HCT116 (cell line): ENCODE data around the gene KRAS. TPM values are rescaled to one million over a fixed set of nuclear protein-coding genes. Genes with fewer than 3 reads are reported as not detected.

Source experiments
- ATAC-seq: fragments of 200-7000 bp; cut with Tn5 transposase; 2 replicates; pipeline ENCODE4 v1.9.1; 2020; ENCODE audit warnings: mild to moderate bottlenecking, moderate library complexity
- BruUV-seq: library from RNA; stranded (reverse); fragments of 400-500 nt; replicated peaks from 2 replicates; lab custom pipeline; 2021; lab: Mats Ljungman, UMichigan
- CTCF ChIA-PET: fragments of 300-600 bp; sonication (Branson Sonifier 250); formaldehyde crosslinking; loops from one replicate; lab custom pipeline; 2021; ENCODE audit warnings: antibody characterized with exemption; lab: Charles Lee
- POLR2A ChIA-PET: fragments of 300-600, 350-600 bp; sonication (Branson Sonifier 250); formaldehyde crosslinking; loops from one replicate; lab custom pipeline; 2021; ENCODE audit warnings: antibody characterized with exemption; lab: Charles Lee
- RAD21 ChIA-PET, 2 experiments: fragments of 300-600 bp; sonication (Branson Sonifier 250); formaldehyde crosslinking; loops; one replicate each; lab custom pipeline; 2023; ENCODE audit warnings: low total read pairs in 2 of 2; ENCODE audit not compliant: uncharacterized antibody in 2 of 2, unreplicated experiment in 2 of 2, low non-redundant PET in 1 of 2; lab: Charles Lee
- DNase-seq: peaks from one replicate; pipeline ENCODE4 v3.0.0-alpha.2; 2010; ENCODE audit warnings: low read depth, low spot score
- H2AFZ ChIP-seq: fragments of 200-600 bp; shearing (Covaris generic), sonication (generic); 2 replicates; pipeline ENCODE4 v1.6.1; 2017; ENCODE audit warnings: low read depth, mixed run types, mixed read lengths, antibody characterized with exemption, low read length; ENCODE audit not compliant: poor library complexity, severe bottlenecking
- H3K27ac ChIP-seq: 2 replicates; pipeline ENCODE4 v1.5.1; 2012; ENCODE audit warnings: low read depth, low read length
- H3K27me3 ChIP-seq: fragments of 200-600 bp; sonication (generic); 2 replicates; pipeline ENCODE4 v1.6.1; 2016; ENCODE audit warnings: mixed run types, low read length, mixed read lengths; ENCODE audit not compliant: insufficient read depth
- H3K36me3 ChIP-seq, 2 experiments: fragments of 200-500 bp in 1 of 2; fragments of 200-600 bp in 1 of 2; sonication (Bioruptor generic) in 1 of 2; sonication (generic) in 1 of 2; 2 replicates each; pipeline versions ENCODE4 v1.5.1 to v1.6.1; 2014 to 2016; ENCODE audit warnings: low read length in 2 of 2, inconsistent platforms in 1 of 2, mixed read lengths in 1 of 2, mixed run types in 1 of 2; ENCODE audit not compliant: insufficient read depth in 2 of 2, control insufficient read depth in 1 of 2
- H3K4me1 ChIP-seq, 2 experiments: fragments of 200-600 bp in 1 of 2; sonication (generic) in 1 of 2; 2 replicates each; pipeline versions ENCODE4 v1.5.1 to v1.6.1; 2012 to 2017; ENCODE audit warnings: low read length in 2 of 2, inconsistent platforms in 1 of 2, mild to moderate bottlenecking in 1 of 2, mixed read lengths in 1 of 2, mixed run types in 1 of 2, moderate library complexity in 1 of 2; ENCODE audit not compliant: insufficient read depth in 2 of 2, control insufficient read depth in 1 of 2
- H3K4me2 ChIP-seq: fragments of 200-600 bp; sonication (generic); 2 replicates; pipeline ENCODE4 v1.6.1; 2017; ENCODE audit warnings: mixed run types, low read length, mixed read lengths
- H3K4me3 ChIP-seq, 2 experiments: fragments of 200-600 bp in 1 of 2; sonication (generic) in 1 of 2; replicated peaks in 1 of 2; 2 replicates each; pipeline ENCODE4 v1.5.1; 2011 to 2016; ENCODE audit warnings: low read length in 2 of 2, control low read depth in 1 of 2, low read depth in 1 of 2, mild to moderate bottlenecking in 1 of 2, mixed read lengths in 1 of 2, mixed run types in 1 of 2
- H3K79me2 ChIP-seq: fragments of 200-600 bp; sonication (generic); 2 replicates; pipeline ENCODE4 v1.6.1; 2017; ENCODE audit warnings: mild to moderate bottlenecking, mixed run types, low read length, moderate library complexity, mixed read lengths; ENCODE audit not compliant: insufficient read depth
- H3K9ac ChIP-seq: fragments of 200-600 bp; sonication (generic); 2 replicates; pipeline ENCODE4 v1.6.1; 2016; ENCODE audit warnings: low read length, mixed read lengths
- H3K9me2 ChIP-seq: fragments of 200-600 bp; sonication (generic), shearing (Covaris generic); 2 replicates; pipeline ENCODE4 v1.6.1; 2017; ENCODE audit warnings: mixed run types, mild to moderate bottlenecking, moderate library complexity; ENCODE audit not compliant: insufficient read depth
- H3K9me3 ChIP-seq, 2 experiments: fragments of 200-500 bp in 1 of 2; fragments of 200-600 bp in 1 of 2; sonication (Bioruptor generic) in 1 of 2; sonication (generic) in 1 of 2; 2 replicates each; pipeline ENCODE4 v1.6.1; 2014 to 2017; ENCODE audit warnings: low read length in 2 of 2, mixed read lengths in 2 of 2, inconsistent platforms in 1 of 2, low read depth in 1 of 2, mild to moderate bottlenecking in 1 of 2, mixed run types in 1 of 2, moderate library complexity in 1 of 2; ENCODE audit not compliant: control insufficient read depth in 1 of 2, insufficient read depth in 1 of 2
- H4K20me1 ChIP-seq: fragments of 200-600 bp; sonication (generic), shearing (Covaris generic); 2 replicates; pipeline ENCODE4 v1.6.1; 2017; ENCODE audit warnings: mixed run types, mild to moderate bottlenecking, moderate library complexity; ENCODE audit not compliant: insufficient read depth
- CTCF ChIP-seq, 3 experiments: fragments of 200-600 bp in 1 of 3; sonication (generic) in 1 of 3; IDR thresholded peaks in 2 of 3; conservative IDR thresholded peaks in 1 of 3; 2 replicates each; pipeline ENCODE4 v1.5.1; 2012 to 2017; ENCODE audit warnings: low read depth in 2 of 3, low read length in 2 of 3, antibody characterized with exemption in 1 of 3, borderline replicate concordance in 1 of 3, control low read depth in 1 of 3, mild to moderate bottlenecking in 1 of 3, mixed read lengths in 1 of 3, mixed run types in 1 of 3, moderate library complexity in 1 of 3; ENCODE audit not compliant: insufficient read depth in 1 of 3
- ELF1 ChIP-seq: IDR thresholded peaks from 2 replicates; pipeline ENCODE4 v1.6.1; 2012; ENCODE audit warnings: low read depth, borderline replicate concordance
- EZH2phosphoT487 ChIP-seq: fragments of 200-600 bp; IDR thresholded peaks from 2 replicates; pipeline ENCODE4 v1.6.1; 2018; ENCODE audit warnings: antibody characterized with exemption, borderline replicate concordance
- POLR2AphosphoS5 ChIP-seq: IDR thresholded peaks from 2 replicates; pipeline ENCODE4 v1.6.1; 2011; ENCODE audit warnings: mild to moderate bottlenecking, low read depth, low read length, moderate library complexity
- RAD21 ChIP-seq: IDR thresholded peaks from 2 replicates; pipeline ENCODE4 v1.6.1; 2012; ENCODE audit warnings: low read depth, mild to moderate bottlenecking
- SRF ChIP-seq: IDR thresholded peaks from 2 replicates; pipeline ENCODE4 v1.6.1; 2012; ENCODE audit warnings: low read depth
- TCF7L2 ChIP-seq: IDR thresholded peaks from 2 replicates; pipeline ENCODE4 v1.7.0; 2011; ENCODE audit warnings: borderline replicate concordance, inconsistent platforms; ENCODE audit not compliant: insufficient read depth, insufficient read length; ENCODE audit errors: extremely low read depth
- ZFX ChIP-seq: fragments of 450-650 bp; IDR thresholded peaks from 2 replicates; pipeline ENCODE4 v1.6.1; 2017
- intact Hi-C: fragments of 100-400 bp; cut with micrococcal nuclease; formaldehyde crosslinking; loops from 2 replicates; pipeline ENCODE4 v1.10.0; 2022
- total RNA-seq: library from RNA; stranded (reverse); gene quantifications from one replicate; pipeline ENCODE4 v1.2.1, GENCODE V29; 2021; ENCODE audit not compliant: unreplicated experiment

Gene KRAS
- total RNA-seq, 1 experiment from 2014 or later: 37.5 TPM

DNA sequence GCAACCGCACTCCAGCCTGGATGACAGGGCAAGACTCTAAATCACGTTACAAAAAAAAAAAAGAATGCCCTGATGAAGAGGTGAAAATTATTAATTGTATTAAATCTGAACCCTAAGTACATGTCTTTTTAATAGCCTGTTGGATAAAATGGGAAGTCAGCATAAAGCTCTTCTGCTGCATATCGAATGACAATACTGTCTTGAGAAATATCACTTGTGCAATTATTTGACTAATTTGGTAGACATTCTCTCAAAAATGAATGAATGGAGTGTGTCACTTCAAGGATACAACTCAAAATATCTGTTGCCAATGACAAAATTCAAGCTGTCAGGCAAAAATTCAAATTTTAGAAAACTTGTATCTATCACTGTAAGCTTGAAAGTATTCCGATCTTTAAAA is 94.7 kb downstream of the KRAS start:
- H2AFZ ChIP-seq: no peak overlapping the region
- H3K4me1 ChIP-seq: no peaks in the 10 kb centered on the region
- CTCF ChIA-PET: interaction anchor here (2.2 to 3.7 kb wide), 2 partner anchors 12 to 164 kb away, joined by 7 to 31 read pairs; no protein-coding TSS in a partner anchor
- H3K9me3 ChIP-seq: no peaks in the 10 kb centered on the region
- no peak for TF ChIP-seq RAD21
- no peak for TF ChIP-seq ZFX
- TF ChIP-seq SRF: no peak
- TF ChIP-seq EZH2phosphoT487: no peak
- no peak for TF ChIP-seq TCF7L2
- H3K4me2 ChIP-seq: no peak overlapping the region
- H3K79me2 ChIP-seq: no peaks in the 10 kb centered on the region
- H3K9ac ChIP-seq: no peak overlapping the region
- H3K36me3 ChIP-seq: no peaks in the 10 kb centered on the region
- no TSS peak for BruUV-seq
- H3K27me3 ChIP-seq: no peaks in the 10 kb centered on the region
- no peak for DNase-seq
- no peaks in the 10 kb centered on the region for H3K9me2 ChIP-seq
- no peak for ATAC-seq
- POLR2A ChIA-PET: no interaction called here
- RAD21 ChIA-PET: no interaction called here
- H4K20me1 ChIP-seq: no peaks in the 10 kb centered on the region
- H3K4me3 ChIP-seq: no peak overlapping the region
- intact Hi-C loops: no loop called here
- H3K27ac ChIP-seq: no peak overlapping the region

- Histone ChIP-seq H3K36me3 (no peaks in the 10 kb centered on the region), H2AFZ (peak overlapping the region; percentile 89), H3K79me2 (no peaks in the 10 kb centered on the region), H3K4me3 (no peak overlapping the region), H3K9me2 (no peaks in the 10 kb centered on the region)
- POLR2A ChIA-PET: no interaction called here
- BruUV-seq: no TSS peak
- DNase-seq: peak; percentile 13
- CTCF ChIA-PET: interaction anchor here (0.8 to 3.7 kb wide), 9 partner anchors 8 to 302 kb away, joined by 3 to 31 read pairs (median 3); partner anchors contain the start of genes DNAI7 and ETFRF1
- TF ChIP-seq CTCF (IDR thresholded peaks at IDR 0.05 in 2 of 3, conservative IDR thresholded peaks at IDR 0.05 in 1 of 3; ENCODE audit: borderline replicate concordance in 1 of 3, insufficient read depth in 1 of 3, low read depth in 2 of 3, low read length in 2 of 3) (peak; percentile 37 to 75 (median 68); a peak in 5 of 6 replicates), POLR2AphosphoS5 (no peak), EZH2phosphoT487 (no peak), RAD21 (peak; percentile 52), ELF1 (no peak)
- TF ChIP-seq, all 23 proteins: peak for 2
- ATAC-seq: no peak
- Histone ChIP-seq H3K27me3 (no peaks in the 10 kb centered on the region), H3K27ac (no peak overlapping the region), H4K20me1 (no peaks in the 10 kb centered on the region), H3K9me3 (no peaks in the 10 kb centered on the region), H3K9ac (no peak overlapping the region), H3K4me2 (peak overlapping the region; percentile 36; the same call in 1 of the 2 replicates), H3K4me1 (no peaks in the 10 kb centered on the region)
- intact Hi-C loops: no loop called here
- RAD21 ChIA-PET: interaction anchor here (0.8 to 0.9 kb wide), 2 partner anchors 232 to 233 kb away, joined by 3 read pairs; no protein-coding TSS in a partner anchor
Observed at GRCh38 chr12:25155022-25155576, 95.6 kb downstream of the KRAS start.
